SK-N-SH (cell line): ENCODE results near the gene SEMA3A. TPM values are rescaled to one million over a fixed set of nuclear protein-coding genes. Genes with fewer than 3 reads are reported as not detected.

Source experiments
- CTCF ChIA-PET: fragments of 300-600, 350-600 bp; formaldehyde crosslinking; extraction: SDS; loops from one replicate; lab custom pipeline; 2021; lab: Yijun Ruan, JAX
- POLR2A ChIA-PET: fragments of 350-600 bp; sonication (Branson Sonifier 250); formaldehyde crosslinking; extraction: SDS; loops from one replicate; lab custom pipeline; 2020; ENCODE audit warnings: antibody characterized with exemption, inconsistent platforms; lab: Yijun Ruan, JAX
- DNase-seq: peaks from one replicate; pipeline ENCODE4 v3.0.0; 2012
- H2AFZ ChIP-seq: fragments of 200-600 bp; sonication (generic); 2 replicates; pipeline ENCODE4 v1.8.1; 2016; ENCODE audit warnings: antibody characterized with exemption, mild to moderate bottlenecking, low read depth
- H3F3A ChIP-seq: fragments of 200-600 bp; sonication (generic); replicated peaks from 2 replicates; pipeline ENCODE3; 2016; ENCODE audit warnings: antibody characterized with exemption, mild to moderate bottlenecking; ENCODE audit not compliant: insufficient read depth
- H3K27ac ChIP-seq, 2 experiments: fragments of 200-500 bp in 1 of 2; fragments of 200-600 bp in 1 of 2; sonication (Bioruptor generic) in 1 of 2; sonication (generic), shearing (Covaris generic) in 1 of 2; 2 replicates each; pipeline versions ENCODE4 v1.5.1 to v1.6.1; 2014 to 2016; ENCODE audit warnings: low read depth in 2 of 2, inconsistent platforms in 1 of 2, low read length in 1 of 2, mild to moderate bottlenecking in 1 of 2, mixed read lengths in 1 of 2
- H3K27me3 ChIP-seq: fragments of 200-600 bp; sonication (generic), shearing (Covaris generic); 2 replicates; pipeline ENCODE4 v1.6.1; 2016; ENCODE audit warnings: mixed run types; ENCODE audit not compliant: insufficient read depth
- H3K36me3 ChIP-seq, 2 experiments: fragments of 200-500 bp in 1 of 2; fragments of 200-600 bp in 1 of 2; sonication (Bioruptor generic) in 1 of 2; sonication (generic) in 1 of 2; replicated peaks in 1 of 2; 2 replicates each; pipeline versions ENCODE3 to v1.5.1; 2014 to 2016; ENCODE audit warnings: low read length in 1 of 2, mild to moderate bottlenecking in 1 of 2; ENCODE audit not compliant: insufficient read depth in 2 of 2, control insufficient read depth in 1 of 2
- H3K4me1 ChIP-seq, 2 experiments: fragments of 200-500 bp in 1 of 2; fragments of 200-600 bp in 1 of 2; sonication (Bioruptor generic) in 1 of 2; sonication (generic), shearing (Covaris generic) in 1 of 2; 2 replicates each; pipeline versions ENCODE4 v1.5.1 to v1.6.1; 2014 to 2016; ENCODE audit warnings: low read depth in 1 of 2, low read length in 1 of 2, mixed run types in 1 of 2; ENCODE audit not compliant: insufficient read depth in 2 of 2, control insufficient read depth in 1 of 2
- H3K4me2 ChIP-seq: fragments of 200-600 bp; sonication (generic), shearing (Covaris generic); 2 replicates; pipeline ENCODE4 v1.6.1; 2017; ENCODE audit warnings: mixed run types
- H3K4me3 ChIP-seq, 2 experiments: fragments of 200-500 bp in 1 of 2; fragments of 200-600 bp in 1 of 2; sonication (Bioruptor generic) in 1 of 2; sonication (generic), shearing (Covaris generic) in 1 of 2; 2 replicates each; pipeline versions ENCODE4 v1.5.1 to v1.8.1; 2014 to 2016; ENCODE audit warnings: low read depth in 2 of 2, inconsistent platforms in 1 of 2, low read length in 1 of 2, mild to moderate bottlenecking in 1 of 2, mixed read lengths in 1 of 2, moderate library complexity in 1 of 2
- H3K79me2 ChIP-seq: fragments of 200-600 bp; sonication (generic); 2 replicates; pipeline ENCODE4 v1.8.1; 2017; ENCODE audit warnings: mild to moderate bottlenecking; ENCODE audit not compliant: insufficient read depth
- H3K9ac ChIP-seq: fragments of 200-600 bp; sonication (generic); 2 replicates; pipeline ENCODE4 v1.6.1; 2017; ENCODE audit warnings: mixed run types
- H3K9me2 ChIP-seq: fragments of 200-600 bp; sonication (generic); 2 replicates; pipeline ENCODE4 v1.6.1; 2017; ENCODE audit warnings: mixed run types
- H3K9me3 ChIP-seq: fragments of 200-600 bp; sonication (generic); 2 replicates; pipeline ENCODE4 v1.6.1; 2017; ENCODE audit warnings: mixed run types, mild to moderate bottlenecking, moderate library complexity
- H4K20me1 ChIP-seq: fragments of 200-600 bp; sonication (generic); 2 replicates; pipeline ENCODE4 v1.6.1; 2017; ENCODE audit warnings: mild to moderate bottlenecking, mixed run types; ENCODE audit not compliant: insufficient read depth
- ELF1 ChIP-seq: IDR thresholded peaks from 2 replicates; pipeline ENCODE4 v1.4.0; 2012
- EZH2phosphoT487 ChIP-seq: fragments of 200-600 bp; sonication (generic); IDR thresholded peaks from 2 replicates; pipeline ENCODE4 v1.6.1; 2017; ENCODE audit warnings: low read depth, mixed run types, mild to moderate bottlenecking, antibody characterized with exemption, moderate library complexity, borderline replicate concordance
- FOSL2 ChIP-seq: IDR thresholded peaks from 2 replicates; pipeline ENCODE4 v1.4.0; 2012; ENCODE audit warnings: low read depth, mild to moderate bottlenecking, moderate library complexity, borderline replicate concordance
- FOXJ3 ChIP-seq: sonication (generic); formaldehyde crosslinking; IDR thresholded peaks from 2 replicates; pipeline ENCODE4 v1.5.1; 2020; ENCODE audit warnings: mild to moderate bottlenecking, missing genetic modification reagents
- FOXM1 ChIP-seq: IDR thresholded peaks from 2 replicates; pipeline ENCODE4 v1.4.0; 2012; ENCODE audit warnings: low read depth, mild to moderate bottlenecking
- GABPA ChIP-seq: IDR thresholded peaks from 2 replicates; pipeline ENCODE4 v1.4.0; 2012; ENCODE audit warnings: low read depth, mild to moderate bottlenecking
- GATA2 ChIP-seq: sonication (generic); formaldehyde crosslinking; IDR thresholded peaks from 2 replicates; pipeline ENCODE4 v1.5.0; 2020; ENCODE audit warnings: mild to moderate bottlenecking, missing genetic modification reagents
- JUND ChIP-seq: IDR thresholded peaks from 2 replicates; pipeline ENCODE4 v1.4.0; 2012
- MXI1 ChIP-seq: IDR thresholded peaks from 2 replicates; pipeline ENCODE4 v1.6.1; 2012; ENCODE audit warnings: mild to moderate bottlenecking, low read depth, low read length, improper control_type of control experiment
- POLR2AphosphoS5 ChIP-seq: IDR thresholded peaks from 2 replicates; pipeline ENCODE4 v1.6.1; 2012; ENCODE audit warnings: low read depth, low read length
- REST ChIP-seq: IDR thresholded peaks from 2 replicates; pipeline ENCODE4 v1.6.1; 2012; ENCODE audit warnings: mild to moderate bottlenecking, low read depth, low read length, moderate library complexity
- RFX5 ChIP-seq: IDR thresholded peaks from 2 replicates; pipeline ENCODE4 v1.6.1; 2012; ENCODE audit warnings: mild to moderate bottlenecking, improper control_type of control experiment, low read length
- RXRA ChIP-seq: IDR thresholded peaks from 2 replicates; pipeline ENCODE4 v1.4.0; 2012; ENCODE audit warnings: low read depth, mild to moderate bottlenecking, borderline replicate concordance
- SIN3A ChIP-seq: IDR thresholded peaks from 2 replicates; pipeline ENCODE4 v1.6.1; 2012; ENCODE audit warnings: low read depth, mild to moderate bottlenecking, low read length, moderate library complexity, borderline replicate concordance
- TCF12 ChIP-seq: IDR thresholded peaks from 2 replicates; pipeline ENCODE4 v1.4.0; 2012
- TEAD4 ChIP-seq: IDR thresholded peaks from 2 replicates; pipeline ENCODE4 v1.4.0; 2012; ENCODE audit warnings: mild to moderate bottlenecking, borderline replicate concordance; ENCODE audit not compliant: insufficient read depth
- ZBTB33 ChIP-seq: IDR thresholded peaks from 2 replicates; pipeline ENCODE4 v1.4.0; 2012; ENCODE audit warnings: low read depth, borderline replicate concordance
- WGBS: methylation state at CpG from one replicate; pipeline ENCODE4 v1.1.6; 2017; ENCODE audit warnings: low lambda C conversion rate; 5-methylcytosine and 5-hydroxymethylcytosine counted together
- polyA plus RNA-seq, 3 experiments: library from polyadenylated mRNA; depleted of rRNA; stranded (reverse); fragments of >200 nt; gene quantifications; 2 replicates each; pipeline ENCODE4 v1.2.3, GENCODE V29; 2012
- TF ChIP-seq, protein P1 (sequence below): fragments of 200-600 bp; sonication (generic); IDR thresholded peaks from 2 replicates; pipeline ENCODE4 v1.6.1; 2017; ENCODE audit warnings: antibody characterized with exemption, mild to moderate bottlenecking, moderate library complexity
- TF ChIP-seq, protein P2 (sequence below): IDR thresholded peaks from 2 replicates; pipeline ENCODE4; 2012

Gene SEMA3A
- polyA plus RNA-seq, 1 of the 3 experiments (the other 2 are of a cell fraction), result 15.9 TPM

DNA sequence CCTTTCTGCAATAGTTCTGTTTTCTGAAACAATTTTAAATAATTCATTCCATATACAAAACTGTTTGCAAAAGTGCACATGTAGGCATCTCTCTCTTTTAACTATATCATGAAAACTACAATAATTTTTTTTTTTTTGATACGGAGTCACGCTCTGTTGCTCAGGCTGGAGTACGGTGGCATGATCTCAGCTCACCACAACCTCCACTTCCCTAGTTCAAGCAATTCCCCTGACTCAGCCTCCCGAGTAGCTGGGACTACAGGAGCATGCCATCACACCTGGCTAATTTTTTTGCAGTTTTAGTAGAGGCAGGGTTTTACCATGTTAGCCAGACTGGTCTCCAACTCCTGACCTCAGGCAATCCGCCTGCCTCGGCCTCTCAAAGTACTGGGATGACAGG, 44.0 kb upstream of the SEMA3A start:
- H4K20me1 ChIP-seq, result no peaks in the 10 kb centered on the region
- POLR2A ChIA-PET, result no interaction called here
- peaks cover 0 to 18% of the 10 kb centered on the region in 2 experiments; a peak in 1 of 4 replicates for H3K4me1 ChIP-seq
- H3K9me3 ChIP-seq, result no peaks in the 10 kb centered on the region
- H3K9ac ChIP-seq, result no peak overlapping the region
- WGBS, result 97% methylated on average over 6 of the region's 6 CpGs
- H3K4me2 ChIP-seq, result no peak overlapping the region
- H2AFZ ChIP-seq, result no peak overlapping the region
- TF ChIP-seq MXI1, result no peak
- no peak for TF ChIP-seq FOSL2
- TF ChIP-seq, protein P1, sequence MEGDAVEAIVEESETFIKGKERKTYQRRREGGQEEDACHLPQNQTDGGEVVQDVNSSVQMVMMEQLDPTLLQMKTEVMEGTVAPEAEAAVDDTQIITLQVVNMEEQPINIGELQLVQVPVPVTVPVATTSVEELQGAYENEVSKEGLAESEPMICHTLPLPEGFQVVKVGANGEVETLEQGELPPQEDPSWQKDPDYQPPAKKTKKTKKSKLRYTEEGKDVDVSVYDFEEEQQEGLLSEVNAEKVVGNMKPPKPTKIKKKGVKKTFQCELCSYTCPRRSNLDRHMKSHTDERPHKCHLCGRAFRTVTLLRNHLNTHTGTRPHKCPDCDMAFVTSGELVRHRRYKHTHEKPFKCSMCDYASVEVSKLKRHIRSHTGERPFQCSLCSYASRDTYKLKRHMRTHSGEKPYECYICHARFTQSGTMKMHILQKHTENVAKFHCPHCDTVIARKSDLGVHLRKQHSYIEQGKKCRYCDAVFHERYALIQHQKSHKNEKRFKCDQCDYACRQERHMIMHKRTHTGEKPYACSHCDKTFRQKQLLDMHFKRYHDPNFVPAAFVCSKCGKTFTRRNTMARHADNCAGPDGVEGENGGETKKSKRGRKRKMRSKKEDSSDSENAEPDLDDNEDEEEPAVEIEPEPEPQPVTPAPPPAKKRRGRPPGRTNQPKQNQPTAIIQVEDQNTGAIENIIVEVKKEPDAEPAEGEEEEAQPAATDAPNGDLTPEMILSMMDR, result no peak
- no peak for TF ChIP-seq TCF12
- no peak for TF ChIP-seq JUND
- TF ChIP-seq, protein P2, sequence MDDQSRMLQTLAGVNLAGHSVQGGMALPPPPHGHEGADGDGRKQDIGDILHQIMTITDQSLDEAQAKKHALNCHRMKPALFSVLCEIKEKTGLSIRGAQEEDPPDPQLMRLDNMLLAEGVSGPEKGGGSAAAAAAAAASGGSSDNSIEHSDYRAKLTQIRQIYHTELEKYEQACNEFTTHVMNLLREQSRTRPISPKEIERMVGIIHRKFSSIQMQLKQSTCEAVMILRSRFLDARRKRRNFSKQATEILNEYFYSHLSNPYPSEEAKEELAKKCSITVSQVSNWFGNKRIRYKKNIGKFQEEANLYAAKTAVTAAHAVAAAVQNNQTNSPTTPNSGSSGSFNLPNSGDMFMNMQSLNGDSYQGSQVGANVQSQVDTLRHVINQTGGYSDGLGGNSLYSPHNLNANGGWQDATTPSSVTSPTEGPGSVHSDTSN, result no peak
- no peak for TF ChIP-seq RFX5
- TF ChIP-seq REST, result no peak
- TF ChIP-seq TEAD4, result no peak
- TF ChIP-seq GABPA, result no peak
- TF ChIP-seq ZBTB33, result no peak
- no peak for TF ChIP-seq FOXJ3 (CRISPR knock-in tag)
- TF ChIP-seq SIN3A, result no peak
- no peak for TF ChIP-seq POLR2AphosphoS5
- no peak for TF ChIP-seq GATA2 (CRISPR knock-in tag)
- TF ChIP-seq FOXM1, result no peak
- no peak for TF ChIP-seq ELF1
- TF ChIP-seq RXRA, result no peak
- TF ChIP-seq EZH2phosphoT487, result no peak
- H3K36me3 ChIP-seq, result no peaks in the 10 kb centered on the region
- CTCF ChIA-PET, result interaction anchor here (1.3 kb wide), 1 partner anchor 243 kb away, joined by 3 read pairs; no protein-coding TSS in a partner anchor
- H3K4me3 ChIP-seq, result no peak overlapping the region
- H3K79me2 ChIP-seq, result no peaks in the 10 kb centered on the region
- DNase-seq, result no peak
- no peaks in the 10 kb centered on the region for H3K27me3 ChIP-seq
- H3K9me2 ChIP-seq, result no peaks in the 10 kb centered on the region
- peaks cover 30% of the 10 kb centered on the region for H3F3A ChIP-seq
- H3K27ac ChIP-seq, result peak overlapping the region in 1 of 2 experiments; percentile 98; a peak in 2 of 4 replicates
